Measurements from ENCODE around the gene DIO3. TPM values are rescaled to one million over a fixed set of nuclear protein-coding genes. Genes with fewer than 3 reads are reported as not detected.
"Not testable (repeated sequence)": the region's sequence is repeated elsewhere in the genome, so short reads cannot be mapped to it uniquely, and the experiment has no call there.

Gene DIO3
- total RNA-seq, 3 donors from 2014 or later: 1.3 to 5.1 (median 1.6) TPM

- H3K4me3 ChIP-seq: no peak overlapping the region
- no peaks in the 10 kb centered on the region for H3K36me3 ChIP-seq
- no peak for DNase-seq (ENCODE audit: low spot score in 2 of 2)
- TF ChIP-seq CTCF (IDR thresholded peaks at IDR 0.05): no peak
- TF ChIP-seq POLR2AphosphoS5 (IDR thresholded peaks at IDR 0.05): no peak
- TF ChIP-seq POLR2A (IDR thresholded peaks at IDR 0.05): no peak
- intact Hi-C loops (cut with DNase I; ENCODE audit: low total_unique reads): no loop called here
- peaks cover 0 to 4% of the 10 kb centered on the region in 2 donors for H3K9me3 ChIP-seq
- no peaks in the 10 kb centered on the region for H3K4me1 ChIP-seq
- peaks cover 0 to 15% of the 10 kb centered on the region in 2 donors for H3K27me3 ChIP-seq
- H3K27ac ChIP-seq: no peak overlapping the region
Observed at GRCh38 chr14:101548710-101549109, 12.6 kb upstream of the DIO3 start.

- H3K36me3 ChIP-seq: no peaks in the 10 kb centered on the region
- no peak for TF ChIP-seq POLR2AphosphoS5 (IDR thresholded peaks at IDR 0.05)
- TF ChIP-seq CTCF (IDR thresholded peaks at IDR 0.05): no peak
- no peak for TF ChIP-seq POLR2A (IDR thresholded peaks at IDR 0.05)
- H3K27ac ChIP-seq: no peak overlapping the region
- intact Hi-C loops (cut with DNase I; ENCODE audit: low total_unique reads): no loop called here
- peaks cover 0 to 17% of the 10 kb centered on the region in 2 donors for H3K27me3 ChIP-seq
- H3K4me1 ChIP-seq: no peaks in the 10 kb centered on the region
- no peak for DNase-seq (ENCODE audit: low spot score in 2 of 2)
- H3K9me3 ChIP-seq: peaks cover 0 to 4% of the 10 kb centered on the region in 2 donors
- H3K4me3 ChIP-seq: no peak overlapping the region
Observed at GRCh38 chr14:101549154-101549553, 12.1 kb upstream of the DIO3 start.

GRCh38 chr14:101550202-101550912, 10.9 kb upstream of the DIO3 start:
- H3K4me3 ChIP-seq; H3K9me3 ChIP-seq; DNase-seq (ENCODE audit: low spot score in 2 of 2); intact Hi-C loops (cut with DNase I; ENCODE audit: low total_unique reads); H3K27ac ChIP-seq; H3K36me3 ChIP-seq; H3K4me1 ChIP-seq: not testable (repeated sequence)
- H3K27me3 ChIP-seq: peaks cover 0 to 25% of the 10 kb centered on the region in 2 donors

- H3K27ac ChIP-seq: no peak overlapping the region
- no peak overlapping the region for H3K4me3 ChIP-seq
- TF ChIP-seq POLR2A (IDR thresholded peaks at IDR 0.05) (no peak), POLR2AphosphoS5 (IDR thresholded peaks at IDR 0.05) (no peak)
- no peaks in the 10 kb centered on the region for H3K36me3 ChIP-seq
- H3K27me3 ChIP-seq: peaks cover 0 to 25% of the 10 kb centered on the region in 2 donors
- no peak for DNase-seq (ENCODE audit: low spot score in 2 of 2)
- H3K9me3 ChIP-seq: no peaks in the 10 kb centered on the region
- peaks cover 0 to 4% of the 10 kb centered on the region in 2 donors for H3K4me1 ChIP-seq
- intact Hi-C loops (cut with DNase I; ENCODE audit: low total_unique reads): no loop called here
Observed at GRCh38 chr14:101551729-101552595, 9.3 kb upstream of the DIO3 start.

- DNase-seq (ENCODE audit: low spot score in 2 of 2): no peak
- H3K4me1 ChIP-seq: peaks cover 0 to 7% of the 10 kb centered on the region in 2 donors
- peaks cover 0 to 21% of the 10 kb centered on the region in 2 donors for H3K27me3 ChIP-seq
- no peaks in the 10 kb centered on the region for H3K36me3 ChIP-seq
- H3K27ac ChIP-seq: no peak overlapping the region
- H3K9me3 ChIP-seq: no peaks in the 10 kb centered on the region
- H3K4me3 ChIP-seq: no peak overlapping the region
- TF ChIP-seq POLR2AphosphoS5 (IDR thresholded peaks at IDR 0.05): no peak
- TF ChIP-seq CTCF (IDR thresholded peaks at IDR 0.05): no peak
- intact Hi-C loops (cut with DNase I; ENCODE audit: low total_unique reads): no loop called here
Observed at GRCh38 chr14:101552786-101553231, 8.5 kb upstream of the DIO3 start.

GRCh38 chr14:101553393-101553792, 7.9 kb upstream of the DIO3 start:
- Histone ChIP-seq H3K9me3 (no peaks in the 10 kb centered on the region), H3K4me3 (no peak overlapping the region), H3K4me1 (peaks cover 0 to 7% of the 10 kb centered on the region in 2 donors), H3K36me3 (no peaks in the 10 kb centered on the region), H3K27me3 (peaks cover 0 to 21% of the 10 kb centered on the region in 2 donors), H3K27ac (no peak overlapping the region)
- DNase-seq (ENCODE audit: low spot score in 2 of 2): no peak
- intact Hi-C loops (cut with DNase I; ENCODE audit: low total_unique reads): no loop called here
- no peak for TF ChIP-seq POLR2AphosphoS5 (IDR thresholded peaks at IDR 0.05)
- TF ChIP-seq CTCF (IDR thresholded peaks at IDR 0.05): no peak
- TF ChIP-seq POLR2A (IDR thresholded peaks at IDR 0.05): no peak

All from breast epithelium (tissue), 4 donors.